ENCODE measurements around the gene STARD9.
"Not testable (repeated sequence)": the region's sequence is repeated elsewhere in the genome, so short reads cannot be mapped to it uniquely, and the experiment has no call there.

STARD9 gene

DNA sequence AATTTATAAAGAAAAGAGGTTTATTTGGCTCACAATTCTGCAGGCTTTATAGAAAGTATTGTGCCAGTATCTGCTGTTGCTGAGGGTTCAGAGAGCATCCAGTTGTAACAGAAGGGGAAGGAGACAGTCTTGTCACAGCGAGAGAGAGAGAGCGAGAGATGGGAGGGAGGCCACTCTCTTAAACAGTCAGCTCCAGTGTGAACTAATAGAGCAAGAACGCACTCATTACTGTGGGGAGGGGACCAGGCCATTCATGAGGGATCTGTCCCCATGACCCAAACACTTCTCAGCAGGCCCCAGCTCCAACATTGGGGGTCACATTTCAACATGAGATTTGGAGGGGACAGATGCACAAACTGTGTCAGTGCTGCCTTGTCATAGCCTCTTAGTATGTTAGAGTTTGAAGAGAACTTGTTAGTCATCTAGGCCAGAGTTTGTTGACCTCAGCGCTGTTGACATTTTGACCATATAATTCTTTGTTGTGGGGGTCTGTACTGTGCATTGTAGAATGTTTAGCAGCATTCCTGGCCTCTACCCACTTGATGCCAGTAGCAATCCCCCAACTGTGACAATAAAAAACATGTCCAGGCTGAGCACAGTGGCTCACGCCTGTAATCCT, 15.3 kb downstream of the STARD9 start:
- DNase-seq (ENCODE audit: low spot score): no peak

DNA sequence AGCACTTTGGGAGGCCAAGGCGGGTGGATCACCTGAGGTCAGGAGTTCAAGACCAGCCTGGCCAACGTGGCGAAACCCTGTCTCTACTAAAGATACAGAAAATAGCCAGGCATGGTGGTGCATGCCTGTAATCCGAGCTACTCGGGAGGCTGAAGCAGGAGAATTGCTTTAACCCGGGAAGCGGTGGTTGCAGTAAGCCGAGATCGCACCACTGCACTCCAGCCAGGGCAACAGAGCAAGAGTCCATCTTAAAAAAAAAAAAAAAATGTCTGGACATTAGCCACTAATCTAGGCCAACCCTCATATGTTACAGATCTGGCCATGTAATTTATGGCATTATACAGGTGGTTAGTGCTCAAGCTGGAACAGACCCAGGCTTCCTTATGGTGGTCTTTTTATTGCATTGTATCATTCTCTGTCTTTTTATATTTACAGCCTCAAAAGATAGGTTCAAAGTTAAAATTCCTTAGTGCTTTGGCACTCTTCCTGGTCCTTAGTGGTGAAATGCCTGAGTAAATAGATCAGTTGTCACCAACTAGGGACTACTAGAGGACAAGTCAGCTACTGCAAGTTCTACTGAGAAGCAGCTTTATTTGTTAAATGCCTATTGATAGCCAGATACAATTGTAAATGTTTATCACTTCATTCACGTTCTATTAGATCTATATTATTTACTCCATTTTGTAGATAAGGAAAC, 16.0 kb downstream of the STARD9 start:
- DNase-seq (ENCODE audit: low spot score): no peak

DNA sequence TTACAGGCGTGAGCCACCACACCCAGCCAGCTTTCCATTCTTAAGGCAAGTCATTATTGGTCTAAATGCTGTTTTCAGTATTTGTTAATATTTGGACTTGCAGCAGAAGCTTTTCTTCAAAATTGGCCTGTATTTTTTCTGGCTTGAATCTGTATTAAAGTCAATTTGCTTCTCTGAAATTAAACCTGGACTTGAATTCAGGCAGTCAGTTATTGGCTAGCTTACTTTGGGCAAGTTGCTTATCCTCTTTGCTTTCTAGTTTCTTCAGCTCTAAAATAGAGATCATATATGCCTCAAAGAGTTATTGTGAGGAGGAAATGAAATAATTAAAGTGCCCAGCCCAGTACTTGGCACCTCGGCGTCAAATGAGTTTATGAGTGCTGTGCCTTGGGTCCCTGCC, 17.3 kb downstream of the STARD9 start:
- no peak for DNase-seq (ENCODE audit: low spot score)

DNA sequence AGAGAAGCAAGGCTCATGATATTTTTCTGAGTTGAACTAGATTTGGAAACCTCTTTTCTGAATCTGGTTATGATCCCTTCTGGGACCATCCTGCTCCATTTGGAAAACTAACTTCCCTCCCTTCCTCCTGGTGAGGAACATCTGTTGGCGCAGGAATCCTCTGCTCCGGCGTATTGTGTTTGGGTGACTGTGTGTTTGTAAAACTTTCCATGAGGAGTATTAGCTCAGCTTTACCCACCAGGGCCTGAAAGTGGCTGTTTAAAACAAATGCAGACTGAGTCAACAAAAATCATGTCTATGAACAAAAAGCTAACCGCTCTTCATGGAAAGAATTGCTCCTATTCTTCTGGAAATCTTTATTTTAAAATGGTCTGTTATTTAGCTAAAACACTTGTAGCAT, 17.7 kb downstream of the STARD9 start:
- no peak for DNase-seq (ENCODE audit: low spot score)

DNA sequence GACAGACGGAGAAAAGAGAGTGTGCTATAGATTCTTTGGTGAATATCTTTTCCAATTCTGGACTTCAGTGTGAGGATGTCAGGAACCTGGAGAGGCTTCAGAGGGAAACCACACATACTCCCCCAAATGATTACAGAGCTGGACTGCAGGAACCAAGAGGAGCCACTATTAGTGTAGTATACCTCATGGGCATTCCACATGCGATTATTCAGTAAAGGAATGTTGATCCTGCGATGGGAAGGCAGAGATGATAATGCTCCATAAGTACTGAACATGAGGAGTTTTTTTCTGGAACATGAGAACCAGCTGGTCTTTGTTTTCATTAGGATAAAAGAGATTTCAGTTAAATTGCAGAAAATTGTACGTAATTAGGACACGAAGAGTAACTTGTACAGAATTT, 18.7 kb downstream of the STARD9 start:
- DNase-seq (ENCODE audit: low spot score): no peak

DNA sequence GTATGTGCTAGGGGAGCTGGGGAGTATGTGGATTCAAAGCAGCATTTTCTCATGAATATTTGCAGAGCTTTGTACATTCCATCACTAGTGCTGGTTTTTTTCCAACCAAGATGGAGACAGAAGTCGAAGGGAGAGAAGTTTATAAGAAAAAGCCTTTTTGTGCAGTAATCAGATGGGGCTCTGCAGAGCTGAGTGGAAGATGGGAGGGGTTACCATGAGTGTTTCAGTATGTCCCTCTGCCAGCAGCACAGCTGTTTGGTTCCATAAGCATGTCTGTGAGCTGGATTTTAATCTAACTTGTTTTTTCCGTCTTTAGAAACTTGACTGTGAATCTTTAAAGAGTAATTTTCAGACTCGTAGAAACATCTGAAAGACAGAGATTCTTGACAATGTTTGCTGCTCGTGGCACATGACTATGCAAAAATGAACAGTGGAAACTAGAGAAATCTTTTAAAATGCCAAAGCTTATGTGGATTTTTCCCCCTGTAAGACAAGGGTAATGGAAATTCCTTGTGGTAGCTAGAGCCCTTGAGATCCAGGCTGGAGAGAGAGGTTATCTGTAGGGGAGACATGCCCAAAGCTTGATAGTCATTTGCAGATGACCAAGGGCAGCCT, 20.3 kb downstream of the STARD9 start:
- DNase-seq (ENCODE audit: low spot score): no peak

DNA sequence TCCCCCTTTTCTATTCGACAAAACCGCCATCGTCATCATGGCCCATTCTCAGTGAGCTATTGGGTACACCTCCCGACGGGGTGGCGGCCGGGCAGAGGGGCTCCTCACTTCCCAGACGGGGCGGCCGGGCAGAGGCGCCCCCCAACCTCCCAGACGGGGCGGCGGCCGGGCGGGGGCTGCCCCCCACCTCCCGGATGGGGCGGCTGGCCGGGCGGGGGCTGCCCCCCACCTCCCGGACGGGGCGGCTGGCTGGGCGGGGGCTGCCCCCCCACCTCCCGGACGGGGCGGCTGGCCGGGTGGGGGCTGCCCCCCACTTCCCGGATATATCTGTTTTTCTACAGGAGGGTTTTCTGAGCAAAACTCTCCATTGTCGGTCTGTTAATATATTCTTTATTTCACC, 25.9 kb downstream of the STARD9 start:
- not testable (repeated sequence) for DNase-seq (ENCODE audit: low spot score)

DNA sequence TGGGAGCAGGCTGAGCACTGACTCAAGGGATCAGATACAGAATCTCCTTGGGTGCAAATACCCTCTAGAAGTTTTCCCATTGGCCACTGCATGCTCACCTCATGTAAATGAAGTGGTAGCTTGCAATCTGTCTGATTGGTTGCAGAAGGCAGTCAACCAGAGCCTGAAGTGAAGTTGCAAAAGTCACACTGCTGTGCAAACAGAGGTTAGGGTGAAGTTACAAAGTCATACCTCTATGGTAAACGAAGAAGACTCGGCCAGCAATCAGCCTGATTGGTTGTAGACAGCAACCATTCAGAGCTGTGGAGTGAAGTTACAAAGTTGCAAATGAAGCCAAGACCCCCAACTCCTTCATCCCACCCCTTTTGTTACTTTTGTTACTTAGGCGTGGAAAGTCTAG, 27.1 kb downstream of the STARD9 start:
- no peak for DNase-seq (ENCODE audit: low spot score)

DNA sequence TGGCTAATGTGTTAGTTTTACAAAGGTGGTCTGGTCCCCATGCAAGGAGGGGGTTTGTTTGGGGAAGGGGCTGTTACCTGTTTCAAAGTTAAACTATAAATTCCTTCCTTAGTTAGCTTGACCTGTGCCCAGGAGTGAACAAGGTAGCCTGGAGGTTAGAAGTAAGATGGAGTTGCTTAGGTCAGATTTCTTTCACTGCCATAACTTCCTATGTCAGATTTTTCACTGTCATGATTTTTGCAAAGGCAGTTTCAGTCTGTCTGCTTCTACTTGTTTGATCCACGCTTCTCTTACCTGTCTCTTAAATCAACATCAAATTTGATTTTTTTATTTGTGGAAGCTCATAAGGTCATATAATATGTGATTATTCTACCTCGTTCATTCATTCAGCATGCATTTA, 28.6 kb downstream of the STARD9 start:
- no peak for DNase-seq (ENCODE audit: low spot score)

DNA sequence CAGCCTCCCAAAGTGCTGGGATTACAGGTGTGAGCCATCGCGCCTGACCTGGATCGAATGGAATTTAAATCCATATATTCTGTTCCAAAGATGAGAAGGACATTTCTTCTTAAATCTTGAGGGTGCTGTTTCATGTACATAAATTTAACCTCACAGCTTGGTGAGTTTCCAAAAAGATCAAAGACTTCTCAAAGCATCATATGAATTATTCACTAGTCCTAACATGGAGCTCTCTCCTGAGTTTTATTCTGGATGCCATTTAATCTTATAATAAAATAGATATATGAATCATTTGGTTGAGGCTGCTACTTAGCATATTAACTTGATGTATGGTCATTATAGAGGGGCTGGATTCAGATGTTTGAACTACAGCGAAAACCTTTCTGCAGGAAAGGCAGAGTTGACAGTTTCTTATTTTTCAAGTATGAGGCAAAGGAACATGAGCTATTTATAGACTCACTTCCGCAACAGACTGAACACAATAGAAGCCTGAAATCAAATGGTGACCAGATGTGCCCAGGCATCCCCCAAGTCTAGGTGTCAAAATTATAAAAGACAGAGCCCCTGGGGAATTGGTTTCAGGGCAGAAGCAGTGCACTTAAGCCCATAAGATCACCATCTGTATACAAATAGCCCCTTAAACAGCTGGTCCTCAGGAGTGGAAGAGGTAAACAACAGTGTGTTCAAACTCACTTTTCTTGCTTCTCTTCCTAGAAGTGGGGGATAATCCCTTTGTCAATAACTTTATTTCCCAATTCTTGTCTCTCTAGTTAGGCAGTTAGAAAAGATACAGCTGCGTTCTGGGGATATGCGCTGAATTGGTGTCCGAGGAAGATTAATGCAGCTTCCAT, 29.7 kb downstream of the STARD9 start:
- peak; percentile 1 for DNase-seq (ENCODE audit: low spot score)

DNA sequence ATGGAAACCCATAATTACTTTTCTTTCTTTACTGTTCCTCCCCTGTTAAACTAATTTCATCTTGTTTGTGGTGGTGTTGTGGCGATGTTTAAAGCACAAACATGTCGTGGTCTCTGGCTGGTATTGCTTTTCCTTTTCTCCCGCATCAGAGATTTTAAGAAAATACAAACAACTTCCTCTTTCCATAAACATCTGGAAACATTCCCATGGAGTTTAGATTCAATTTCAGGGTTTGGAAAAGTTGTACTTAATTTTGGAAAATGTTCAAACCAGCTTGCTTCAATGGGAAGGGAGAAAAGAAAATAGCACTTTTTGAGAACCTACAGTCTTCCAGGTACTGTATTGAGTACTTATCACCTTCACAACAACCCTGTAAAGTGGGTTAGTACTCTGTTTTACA, 30.4 kb downstream of the STARD9 start:
- DNase-seq (ENCODE audit: low spot score): no peak

DNA sequence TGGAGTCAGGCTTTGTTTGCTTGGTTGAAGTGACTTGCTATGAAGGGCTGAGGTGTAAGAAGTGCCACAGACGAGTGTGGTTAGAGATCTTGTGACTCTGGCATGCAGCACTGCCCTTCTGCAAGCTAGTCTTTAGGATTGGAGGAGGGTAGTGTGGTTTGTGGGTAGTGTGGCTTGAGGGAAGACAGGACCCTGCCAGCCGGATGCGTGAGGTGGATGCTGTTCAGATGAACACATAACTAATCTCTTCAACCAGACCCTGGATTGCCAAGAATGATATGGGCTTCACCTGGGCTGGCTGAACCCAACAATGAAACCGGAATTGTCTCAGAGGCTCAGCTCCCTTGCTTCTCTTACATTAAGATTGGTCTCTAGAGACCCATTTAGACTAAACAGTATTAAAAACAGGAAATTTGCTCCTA, 32.7 kb downstream of the STARD9 start:
- peak; percentile 46 for DNase-seq (ENCODE audit: low spot score)

DNA sequence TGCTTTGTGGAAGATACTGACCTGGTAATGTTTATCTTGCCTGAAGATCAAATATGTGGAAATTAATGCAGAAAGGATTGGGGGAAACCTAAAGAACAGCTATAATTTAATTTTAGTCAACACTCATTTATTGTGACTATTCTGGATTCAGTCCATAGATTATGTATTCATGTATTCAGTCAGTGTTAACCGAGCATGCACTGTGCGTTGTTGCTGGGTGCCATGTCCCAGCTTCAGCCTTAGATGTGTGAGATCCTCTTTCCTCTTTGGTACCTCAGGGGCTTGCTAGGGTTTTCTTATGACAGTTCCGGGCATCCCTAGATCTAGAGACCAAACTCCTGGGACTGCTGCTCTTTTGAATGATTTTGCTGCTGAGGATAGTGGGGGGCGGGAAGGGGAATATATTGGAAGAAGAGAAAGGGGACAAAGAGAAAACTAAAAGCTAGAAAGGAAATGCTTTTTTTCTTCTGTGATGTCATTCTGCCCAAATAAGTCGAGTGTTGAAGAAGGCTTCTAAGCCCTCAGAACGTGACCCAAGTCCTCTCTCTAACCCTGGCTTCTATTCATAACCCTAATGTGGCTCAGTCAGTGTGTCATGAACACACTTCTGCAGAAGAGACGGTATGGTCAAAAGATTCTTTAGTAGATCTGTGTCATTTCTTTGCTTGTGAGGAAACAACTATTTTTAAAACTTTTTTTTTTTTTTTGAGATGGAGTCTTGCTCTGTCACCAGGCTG, 33.5 kb downstream of the STARD9 start:
- DNase-seq (ENCODE audit: low spot score): no peak

DNA sequence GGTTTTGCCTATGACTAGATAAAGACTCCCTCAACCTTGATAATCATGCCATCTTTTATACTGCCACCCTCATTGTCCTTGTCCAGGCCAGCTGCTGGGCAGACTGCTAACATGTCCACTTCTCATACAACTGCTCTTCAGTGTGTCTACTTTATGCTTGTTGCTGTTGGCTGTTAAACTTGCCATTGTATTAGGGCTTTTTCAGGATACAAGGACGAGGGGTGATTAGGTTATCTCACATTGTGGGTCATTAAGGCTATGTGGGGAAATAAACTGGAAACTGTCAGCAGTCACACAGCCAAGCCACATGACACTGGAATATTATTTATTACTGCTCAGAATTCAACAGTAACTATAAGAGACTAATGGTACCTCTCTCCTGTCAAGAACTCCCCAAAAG, 36.1 kb downstream of the STARD9 start:
- DNase-seq (ENCODE audit: low spot score): no peak

DNA sequence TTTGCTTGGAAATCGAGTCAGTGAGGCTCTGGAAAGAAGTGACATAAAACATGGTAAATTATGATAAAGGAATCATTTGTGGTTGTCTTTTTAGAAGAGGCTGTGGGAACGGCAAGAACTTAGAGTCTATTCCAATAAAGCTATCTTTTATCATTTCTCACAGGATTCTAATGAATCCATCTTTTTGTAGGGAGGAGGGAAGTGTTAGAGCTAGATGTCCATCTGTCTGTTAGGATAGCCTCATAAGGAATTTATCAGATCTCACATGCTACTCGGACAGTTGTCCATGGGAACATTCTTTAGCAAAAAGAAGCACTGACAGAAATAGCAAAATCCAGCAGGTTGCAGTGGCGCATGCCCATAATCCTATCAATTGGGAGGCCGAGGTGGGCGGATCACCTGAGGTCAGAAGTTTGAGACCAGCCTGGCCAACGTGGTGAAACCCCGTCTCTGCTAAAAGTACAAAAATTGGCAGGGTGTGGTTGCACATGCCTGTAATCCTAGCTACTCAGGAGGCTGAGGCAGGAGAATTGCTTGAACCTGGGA, 37.0 kb downstream of the STARD9 start:
- DNase-seq (ENCODE audit: low spot score): no peak

DNA sequence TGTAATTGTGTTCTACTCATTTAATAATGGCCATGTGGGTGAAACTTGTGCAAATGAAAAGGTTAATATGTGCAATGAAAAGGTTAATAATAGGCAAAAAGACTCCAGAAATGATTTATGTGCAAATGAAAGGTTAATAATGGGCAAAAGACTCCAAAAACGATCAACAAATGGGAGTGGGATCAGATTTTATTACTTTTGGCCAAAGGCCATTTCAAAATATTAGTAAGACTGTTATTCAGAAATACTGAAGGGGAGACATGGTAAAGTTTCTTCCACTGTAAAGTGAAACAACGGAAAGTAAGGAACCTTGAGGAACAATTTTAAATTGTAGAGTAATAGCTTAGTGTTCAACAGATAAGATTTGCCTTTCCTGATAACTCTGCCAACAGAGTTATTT, 40.7 kb downstream of the STARD9 start:
- no peak for DNase-seq (ENCODE audit: low spot score)

DNA sequence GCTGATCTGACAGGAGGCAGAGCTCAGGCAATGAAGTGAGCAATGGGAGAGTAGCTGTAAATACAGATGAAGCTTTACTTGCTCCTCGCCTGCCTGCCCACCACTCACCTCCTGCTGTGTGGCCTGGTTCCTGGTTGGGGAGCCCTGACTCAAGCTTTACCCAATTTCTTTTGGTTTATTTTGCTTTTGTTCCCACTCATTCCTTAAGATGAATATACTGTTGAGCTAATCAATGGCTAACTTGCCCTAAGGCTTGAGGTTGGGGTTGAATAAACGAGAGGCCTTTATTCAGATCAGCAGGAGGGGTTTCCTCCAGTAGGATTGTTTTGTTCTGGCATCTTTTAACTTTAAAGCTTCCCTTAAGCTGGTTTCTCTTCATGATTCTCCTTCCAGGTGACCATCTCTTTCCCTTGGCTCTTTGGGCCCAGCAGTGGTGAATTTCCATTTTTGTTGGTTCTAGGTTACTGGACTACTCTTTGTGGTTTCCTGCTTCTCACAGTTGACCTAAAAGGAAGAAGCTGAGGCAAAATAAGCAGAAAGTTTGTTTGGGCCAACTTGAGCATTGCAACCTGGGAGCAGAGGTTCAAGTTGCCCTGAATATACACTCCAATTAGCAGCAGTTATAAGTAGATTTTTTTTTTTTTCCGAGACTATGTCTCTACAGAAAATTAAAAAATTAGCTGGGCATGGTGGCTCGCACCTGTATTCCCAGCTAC, 44.4 kb downstream of the STARD9 start:
- DNase-seq (ENCODE audit: low spot score): no peak

DNA sequence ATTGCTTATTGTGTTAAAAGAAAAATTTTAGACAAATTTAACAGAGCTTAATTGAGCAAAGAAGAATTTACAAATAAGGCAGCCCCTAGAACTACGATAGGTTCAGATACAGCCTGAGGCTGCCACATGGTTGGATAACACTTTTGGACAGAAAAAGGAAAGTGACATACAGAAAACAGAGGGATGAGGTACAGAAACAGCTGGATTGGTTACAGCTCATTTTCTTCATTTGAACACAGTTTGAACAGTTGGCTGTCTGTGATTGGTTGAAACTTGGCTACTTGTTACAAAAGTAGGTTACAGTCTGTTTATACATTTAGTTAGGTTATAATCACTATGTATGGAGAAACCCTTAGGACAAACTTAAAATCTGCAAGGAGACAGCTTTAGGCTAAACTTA, 46.0 kb downstream of the STARD9 start:
- DNase-seq (ENCODE audit: low spot score): no peak

DNA sequence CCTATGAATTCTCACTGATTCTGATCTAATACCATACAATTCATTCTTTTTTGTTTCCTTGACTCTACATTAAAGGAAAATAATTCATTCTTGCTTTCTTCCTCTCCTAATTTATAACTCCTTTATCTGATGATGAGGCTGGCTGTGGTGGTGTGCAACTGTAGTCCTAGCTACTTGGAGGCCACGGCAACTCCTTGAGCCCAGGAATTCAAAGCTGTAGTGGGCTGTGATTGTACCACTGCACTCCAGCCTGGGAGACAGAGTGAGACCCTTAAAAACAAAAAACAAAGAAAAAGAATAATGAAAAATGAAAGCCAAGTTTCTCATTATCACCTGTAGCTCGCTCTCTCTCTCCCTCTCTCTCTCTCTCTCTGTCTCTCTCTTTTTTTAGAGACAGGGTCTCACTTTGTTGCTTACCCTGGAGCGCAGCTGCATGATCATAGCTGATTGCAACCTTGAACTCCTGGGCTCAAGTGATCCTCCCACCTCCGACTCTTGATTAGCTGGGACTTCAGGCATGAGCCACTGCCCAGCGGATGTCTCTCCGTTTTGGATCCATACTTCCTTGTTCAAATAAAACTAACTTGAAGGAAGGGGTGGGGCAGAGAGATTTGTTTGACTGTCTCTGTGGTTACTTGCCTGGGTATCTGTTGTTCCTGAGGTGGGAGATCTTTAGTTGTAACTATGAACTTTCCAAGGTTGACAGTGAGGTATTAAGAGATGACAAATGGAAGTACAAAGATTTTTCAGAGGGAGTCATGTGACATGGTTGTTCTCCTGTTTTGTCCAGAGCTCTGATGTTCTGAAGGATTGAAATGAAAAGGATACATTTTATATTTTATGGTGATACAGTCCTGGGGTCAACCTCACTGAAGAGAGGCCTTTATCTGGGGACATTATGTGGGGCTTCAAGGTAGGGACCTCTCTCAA, 46.9 kb downstream of the STARD9 start:
- no peak for DNase-seq (ENCODE audit: low spot score)

DNA sequence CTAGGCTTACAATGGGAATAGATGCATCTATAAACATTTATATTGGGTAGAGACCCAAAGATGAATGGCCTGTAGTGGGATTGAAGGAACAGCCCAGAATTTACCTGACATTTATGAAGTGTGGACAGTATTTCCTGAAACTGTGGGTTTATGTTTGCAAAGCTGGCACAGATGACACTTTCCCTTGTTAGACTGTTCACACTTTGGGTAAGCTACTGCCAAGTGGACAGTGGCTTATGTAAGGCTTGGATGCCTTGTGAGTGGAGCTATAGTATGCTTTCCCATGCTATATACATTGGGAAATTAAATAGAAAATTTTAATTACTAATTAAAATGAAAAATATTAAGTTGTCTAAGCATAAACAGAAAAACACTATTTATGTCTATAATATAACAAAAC, 48.5 kb downstream of the STARD9 start:
- DNase-seq (ENCODE audit: low spot score): no peak

Measured in CD4-positive, alpha-beta T cell treated with Interleukin-15 for 4 hours (primary cell).